ENCODE measurements around the gene DCAF10.

DCAF10 gene

DNA sequence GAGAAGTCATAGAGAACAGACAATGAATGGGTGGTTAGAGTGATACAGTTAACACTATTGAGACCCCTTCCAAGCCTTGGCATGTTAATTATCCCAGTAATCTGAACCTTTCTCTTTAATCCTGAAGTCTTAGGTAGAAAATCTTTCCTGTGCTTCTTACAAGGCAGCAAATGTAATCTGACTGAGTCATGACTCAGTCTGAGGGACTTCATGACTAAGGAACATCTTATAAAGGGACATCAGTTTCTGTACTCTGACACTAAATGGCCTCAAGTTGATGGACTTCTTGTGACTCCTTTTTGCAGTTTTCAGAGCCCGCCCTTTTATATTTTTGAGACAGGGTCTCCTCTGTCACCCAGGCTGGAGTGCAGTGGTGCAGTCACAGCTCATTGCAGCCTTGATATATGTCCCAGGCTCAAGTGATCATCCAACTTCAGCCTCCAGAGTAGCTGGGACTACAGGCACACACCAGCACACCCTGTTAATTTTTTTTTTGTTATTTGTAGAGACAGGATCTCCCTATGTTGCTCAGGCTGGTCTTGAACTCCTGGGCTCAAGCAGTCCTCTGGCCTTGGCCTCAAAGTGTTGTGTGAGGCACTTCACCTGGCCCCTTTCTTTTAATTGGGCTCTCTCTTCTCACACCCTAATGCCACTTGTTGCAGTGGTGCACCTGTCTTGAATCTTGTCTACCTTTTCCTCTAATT, 25.2 kb upstream of the DCAF10 start:
- Mint-ChIP-seq H3K27me3 (ENCODE audit: low read depth) (no peaks in the 10 kb centered on the region), H3K9me3 (no peaks in the 10 kb centered on the region), H3K4me3 (no peak overlapping the region)

DNA sequence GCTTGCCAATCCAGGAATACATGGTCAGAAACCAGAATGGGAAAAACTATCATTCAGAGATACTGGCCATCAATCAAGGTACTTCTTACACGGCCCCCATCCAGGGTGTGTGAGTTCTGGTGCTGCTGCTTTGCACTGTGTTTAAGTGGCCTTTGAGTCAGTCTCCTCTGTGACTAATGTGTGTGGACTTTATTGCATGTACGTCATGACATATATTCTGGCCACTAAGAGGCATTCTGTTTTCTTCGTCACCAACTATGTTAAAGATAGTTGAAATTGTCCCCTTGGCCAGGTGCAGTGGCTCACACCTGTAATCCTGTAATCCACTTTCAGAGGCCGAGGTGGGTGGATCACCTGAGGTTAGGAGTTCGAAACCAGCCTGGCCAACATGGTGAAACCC, 24.3 kb upstream of the DCAF10 start:
- H3K27me3 Mint-ChIP-seq (ENCODE audit: low read depth), result no peaks in the 10 kb centered on the region
- H3K27ac Mint-ChIP-seq, result no peak overlapping the region
- TF ChIP-seq, protein P1, sequence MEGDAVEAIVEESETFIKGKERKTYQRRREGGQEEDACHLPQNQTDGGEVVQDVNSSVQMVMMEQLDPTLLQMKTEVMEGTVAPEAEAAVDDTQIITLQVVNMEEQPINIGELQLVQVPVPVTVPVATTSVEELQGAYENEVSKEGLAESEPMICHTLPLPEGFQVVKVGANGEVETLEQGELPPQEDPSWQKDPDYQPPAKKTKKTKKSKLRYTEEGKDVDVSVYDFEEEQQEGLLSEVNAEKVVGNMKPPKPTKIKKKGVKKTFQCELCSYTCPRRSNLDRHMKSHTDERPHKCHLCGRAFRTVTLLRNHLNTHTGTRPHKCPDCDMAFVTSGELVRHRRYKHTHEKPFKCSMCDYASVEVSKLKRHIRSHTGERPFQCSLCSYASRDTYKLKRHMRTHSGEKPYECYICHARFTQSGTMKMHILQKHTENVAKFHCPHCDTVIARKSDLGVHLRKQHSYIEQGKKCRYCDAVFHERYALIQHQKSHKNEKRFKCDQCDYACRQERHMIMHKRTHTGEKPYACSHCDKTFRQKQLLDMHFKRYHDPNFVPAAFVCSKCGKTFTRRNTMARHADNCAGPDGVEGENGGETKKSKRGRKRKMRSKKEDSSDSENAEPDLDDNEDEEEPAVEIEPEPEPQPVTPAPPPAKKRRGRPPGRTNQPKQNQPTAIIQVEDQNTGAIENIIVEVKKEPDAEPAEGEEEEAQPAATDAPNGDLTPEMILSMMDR (IDR thresholded peaks at IDR 0.05; ENCODE audit: unreplicated experiment in 3 of 3), result no peak
- no peak overlapping the region for H3K4me3 Mint-ChIP-seq
- H3K9me3 Mint-ChIP-seq, result no peaks in the 10 kb centered on the region
- peaks cover 62% of the 10 kb centered on the region for H3K36me3 Mint-ChIP-seq (ENCODE audit: low read depth)
- no peaks in the 10 kb centered on the region for H3K4me1 Mint-ChIP-seq

More for the DNA sequence above, 25.2 kb upstream of the DCAF10 start:
- Mint-ChIP-seq H3K36me3 (ENCODE audit: low read depth) (peaks cover 61% of the 10 kb centered on the region), H3K27ac (no peak overlapping the region), H3K4me1 (no peaks in the 10 kb centered on the region)
- TF ChIP-seq, protein P1 (IDR thresholded peaks at IDR 0.05; ENCODE audit: unreplicated experiment in 3 of 3), result no peak

GRCh38 chr9:37778534-37778933, 22.1 kb upstream of the DCAF10 start:
- peaks cover 68% of the 10 kb centered on the region for H3K36me3 Mint-ChIP-seq (ENCODE audit: low read depth)
- H3K27me3 Mint-ChIP-seq (ENCODE audit: low read depth), result no peaks in the 10 kb centered on the region
- H3K4me3 Mint-ChIP-seq, result no peak overlapping the region
- TF ChIP-seq, protein P1 (IDR thresholded peaks at IDR 0.05; ENCODE audit: unreplicated experiment in 3 of 3), result no peak
- H3K4me1 Mint-ChIP-seq, result peaks cover 8% of the 10 kb centered on the region
- H3K9me3 Mint-ChIP-seq, result no peaks in the 10 kb centered on the region
- no peak overlapping the region for H3K27ac Mint-ChIP-seq

DNA sequence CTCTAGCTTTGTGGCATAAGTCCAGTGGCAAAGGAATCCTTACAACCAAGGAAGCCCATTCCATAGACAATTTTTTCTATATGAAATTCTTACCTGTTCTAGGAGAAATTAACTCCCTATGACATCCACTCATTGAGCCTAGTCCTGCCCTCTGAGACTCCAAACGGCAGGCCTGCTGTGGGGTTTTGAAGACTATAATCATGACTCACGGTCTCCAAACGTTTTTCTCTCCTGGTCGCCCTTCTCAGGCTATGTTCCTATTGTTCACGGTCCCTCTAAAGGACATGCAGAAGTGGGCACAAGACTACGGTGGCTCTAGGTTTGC, 16.3 kb upstream of the DCAF10 start:
- peaks cover 39% of the 10 kb centered on the region for H3K36me3 Mint-ChIP-seq (ENCODE audit: low read depth)
- H3K27me3 Mint-ChIP-seq (ENCODE audit: low read depth), result no peaks in the 10 kb centered on the region
- TF ChIP-seq, protein P1 (IDR thresholded peaks at IDR 0.05; ENCODE audit: unreplicated experiment in 3 of 3), result no peak
- H3K4me1 Mint-ChIP-seq, result peaks cover 21% of the 10 kb centered on the region
- H3K9me3 Mint-ChIP-seq, result no peaks in the 10 kb centered on the region
- H3K4me3 Mint-ChIP-seq, result peak overlapping the region; percentile 99 to 100 (median 99)
- peak overlapping the region in 2 of 3 experiments; percentile 85 to 95 for H3K27ac Mint-ChIP-seq

GRCh38 chr9:37784616-37785483, 15.7 kb upstream of the DCAF10 start, which contains the start of gene EXOSC3:
Gene EXOSC3, minus strand, starts transcription at chr9:37785064. Its CDS starts 20 bp downstream, at chr9:37785044.
- peaks cover 21% of the 10 kb centered on the region for H3K4me1 Mint-ChIP-seq
- H3K27ac Mint-ChIP-seq, result peak within 1 kb of the TSS; percentile 74 to 95 (median 85)
- no peaks in the 10 kb centered on the region for H3K27me3 Mint-ChIP-seq (ENCODE audit: low read depth)
- H3K36me3 Mint-ChIP-seq (ENCODE audit: low read depth), result peaks cover 34% of the 10 kb centered on the region
- TF ChIP-seq, protein P1 (IDR thresholded peaks at IDR 0.05; ENCODE audit: unreplicated experiment in 3 of 3), result no peak
- peak within 1 kb of the TSS; percentile 99 to 100 (median 99) for H3K4me3 Mint-ChIP-seq
- no peaks in the 10 kb centered on the region for H3K9me3 Mint-ChIP-seq
